Naive B cell (primary cell): Measurements from ENCODE around the gene CDKAL1. TPM values are rescaled to one million over a fixed set of nuclear protein-coding genes. Genes with fewer than 3 reads are reported as not detected.

ENCODE experiments used
- ATAC-seq, 2 donors: fragments of 150-1000 bp; cut with Tn5 transposase; 2 replicates each; pipeline ENCODE4 v1.10.0; 2021; ENCODE audit warnings: low read depth in 2 of 2, mild to moderate bottlenecking in 2 of 2, moderate library complexity in 2 of 2
- DNase-seq: peaks from one replicate; pipeline ENCODE4 v3.0.0; 2022
- H3K27ac Mint-ChIP-seq, 6 donors: one replicate each; pipeline ENCODE4 v1.8.0; 2020 to 2022; ENCODE audit warnings: mild to moderate bottlenecking in 6 of 6, mixed read lengths in 6 of 6, moderate library complexity in 5 of 6, inconsistent platforms in 2 of 6
- H3K27me3 Mint-ChIP-seq, 3 donors: one replicate each; pipeline ENCODE4 v1.8.0; 2021 to 2022; ENCODE audit warnings: mixed read lengths in 3 of 3, mild to moderate bottlenecking in 1 of 3
- H3K36me3 Mint-ChIP-seq, 2 donors: one replicate each; pipeline ENCODE4 v1.8.0; 2020 to 2022; ENCODE audit warnings: mixed read lengths in 2 of 2, inconsistent platforms in 1 of 2, mild to moderate bottlenecking in 1 of 2
- H3K4me1 Mint-ChIP-seq, 3 donors: one replicate each; pipeline ENCODE4 v1.8.0; 2020 to 2022; ENCODE audit warnings: mixed read lengths in 3 of 3, inconsistent platforms in 1 of 3, mild to moderate bottlenecking in 1 of 3, moderate library complexity in 1 of 3
- H3K4me3 Mint-ChIP-seq, 8 donors: one replicate each; pipeline ENCODE4 v1.8.0; 2020 to 2022; ENCODE audit warnings: mild to moderate bottlenecking in 8 of 8, mixed read lengths in 8 of 8, moderate library complexity in 8 of 8, inconsistent platforms in 2 of 8
- H3K9me3 Mint-ChIP-seq, 7 donors: one replicate each; pipeline ENCODE4 v1.8.0; 2020 to 2022; ENCODE audit warnings: mixed read lengths in 7 of 7, mild to moderate bottlenecking in 5 of 7, inconsistent platforms in 2 of 7, moderate library complexity in 1 of 7
- polyA plus RNA-seq, 6 donors: library from polyadenylated mRNA; unstranded; fragments of 300-500 nt; fragmentation: Illumina TruSeq; gene quantifications; one replicate each; pipeline ENCODE4 v1.2.3, GENCODE V29; 2021; ENCODE audit warnings: low read depth in 6 of 6

CDKAL1 gene
- polyA plus RNA-seq, 6 donors from 2014 or later = 27.0 to 40.2 (median 33.6) TPM

DNA sequence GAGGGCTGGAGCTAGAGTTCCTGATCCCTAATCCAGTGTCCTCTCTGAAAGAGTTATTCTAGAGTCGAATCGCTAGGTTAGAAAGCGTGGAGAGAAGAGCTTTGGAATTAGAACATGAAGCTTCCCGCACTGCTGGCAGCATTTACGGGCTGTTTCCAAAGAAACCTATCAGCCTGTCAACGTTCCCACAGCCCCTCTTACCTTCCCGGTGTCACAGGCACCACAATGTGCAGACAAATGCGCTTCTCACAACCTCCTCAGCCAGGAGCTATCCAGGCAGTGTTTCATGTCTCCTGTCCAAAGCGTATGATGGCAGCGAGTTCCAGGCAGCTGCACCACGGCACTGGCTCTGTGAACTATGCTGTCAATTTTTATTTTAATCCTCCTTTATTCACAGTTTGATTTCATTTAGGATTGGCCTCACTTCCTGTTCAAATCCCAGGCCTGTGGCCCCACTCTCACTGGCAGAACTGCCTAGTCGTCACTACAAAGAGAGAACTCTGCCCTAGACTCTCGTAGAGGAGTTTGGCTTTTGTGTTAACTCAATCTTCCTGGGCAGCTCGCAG, 736.5 kb downstream of the CDKAL1 start:
- H3K9me3 Mint-ChIP-seq = peaks cover 0 to 17% (median 5%) of the 10 kb centered on the region in 7 donors
- ATAC-seq (no peak), DNase-seq (no peak)
- no peaks in the 10 kb centered on the region for H3K4me1 Mint-ChIP-seq
- H3K27me3 Mint-ChIP-seq = no peaks in the 10 kb centered on the region
- H3K27ac Mint-ChIP-seq = peak overlapping the region in 1 of 6 donors; percentile 68
- H3K36me3 Mint-ChIP-seq = no peaks in the 10 kb centered on the region
- H3K4me3 Mint-ChIP-seq = peak overlapping the region in 1 of 8 donors; percentile 72

DNA sequence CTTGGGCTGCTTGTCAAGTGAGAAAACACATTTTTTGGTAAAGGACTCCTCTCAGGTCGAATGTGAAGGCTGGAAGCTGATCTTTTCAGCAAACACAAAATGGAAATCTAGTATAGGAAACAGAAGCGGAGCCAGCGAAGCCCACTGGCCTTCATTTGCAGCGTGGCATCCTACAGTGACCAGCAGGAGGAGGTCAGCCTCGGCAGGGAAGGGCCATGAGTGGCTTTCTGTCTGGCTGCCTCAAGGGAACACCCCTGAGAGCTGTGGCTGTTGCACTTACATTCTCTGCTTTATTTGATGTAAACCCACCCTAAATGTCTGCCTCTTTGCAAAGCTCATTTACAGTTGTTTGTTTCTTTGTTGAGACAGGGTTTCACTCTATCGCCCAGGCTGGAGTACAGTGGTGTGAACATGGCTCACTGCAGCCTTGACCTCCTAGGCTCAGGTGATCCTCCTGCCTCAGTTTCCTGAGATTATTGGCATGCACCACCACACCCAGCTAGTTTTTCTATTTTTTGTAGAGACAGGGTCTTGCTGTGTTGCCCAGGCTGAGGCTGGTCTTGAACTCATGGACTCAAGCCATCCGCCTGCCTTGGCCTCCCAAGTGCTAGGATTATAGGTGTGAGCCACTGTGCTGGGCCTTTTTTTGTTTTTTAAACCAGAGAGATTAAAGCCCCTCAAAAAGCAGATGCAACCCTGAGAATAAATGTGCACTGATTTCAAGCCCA, 737.3 kb downstream of the CDKAL1 start:
- Mint-ChIP-seq H3K4me1 (no peaks in the 10 kb centered on the region), H3K36me3 (no peaks in the 10 kb centered on the region), H3K4me3 (no peak overlapping the region), H3K27ac (no peak overlapping the region), H3K27me3 (no peaks in the 10 kb centered on the region), H3K9me3 (peaks cover 0 to 17% (median 5%) of the 10 kb centered on the region in 7 donors)
- ATAC-seq = no peak
- DNase-seq = no peak

GRCh38 chr6:21273451-21273850, 739.2 kb downstream of the CDKAL1 start:
- no peak for DNase-seq

DNA sequence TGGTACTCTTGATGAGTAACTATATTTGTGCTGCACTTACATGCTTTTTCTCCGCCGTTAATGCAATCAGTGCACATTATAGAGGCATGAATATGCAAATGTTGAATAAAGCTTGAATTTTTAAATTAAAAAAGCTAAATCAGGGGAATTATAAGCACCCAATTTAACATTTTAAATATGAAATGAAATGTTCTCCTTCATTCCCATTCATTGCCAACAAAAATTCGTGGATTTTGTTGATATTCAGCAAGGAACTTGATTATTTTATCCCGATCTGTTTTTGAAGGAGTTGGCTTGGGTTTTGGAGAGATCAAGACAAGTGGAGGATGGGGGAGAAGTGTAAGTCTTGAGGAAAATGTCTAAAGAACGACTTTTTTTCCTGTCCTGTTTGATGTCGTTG, 740.6 kb downstream of the CDKAL1 start:
- H3K27me3 Mint-ChIP-seq = peaks cover 0 to 5% (median 0%) of the 10 kb centered on the region in 3 donors
- no peaks in the 10 kb centered on the region for H3K4me1 Mint-ChIP-seq
- DNase-seq = no peak
- no peak overlapping the region for H3K4me3 Mint-ChIP-seq
- peaks cover 1 to 17% (median 5%) of the 10 kb centered on the region in 7 donors for H3K9me3 Mint-ChIP-seq
- no peak for ATAC-seq
- H3K36me3 Mint-ChIP-seq = peaks cover 0 to 4% of the 10 kb centered on the region in 2 donors
- H3K27ac Mint-ChIP-seq = no peak overlapping the region

More at GRCh38 chr6:21273451-21273850, 739.2 kb downstream of the CDKAL1 start:
- ATAC-seq = no peak
- H3K27me3 Mint-ChIP-seq = peaks cover 0 to 5% (median 0%) of the 10 kb centered on the region in 3 donors
- no peak overlapping the region for H3K4me3 Mint-ChIP-seq
- H3K9me3 Mint-ChIP-seq = peaks cover 0 to 17% (median 5%) of the 10 kb centered on the region in 7 donors
- no peaks in the 10 kb centered on the region for H3K4me1 Mint-ChIP-seq
- no peak overlapping the region for H3K27ac Mint-ChIP-seq
- H3K36me3 Mint-ChIP-seq = no peaks in the 10 kb centered on the region

GRCh38 chr6:21277601-21278374, 743.5 kb downstream of the CDKAL1 start:
- ATAC-seq (no peak), DNase-seq (no peak)
- Mint-ChIP-seq H3K27ac (no peak overlapping the region), H3K36me3 (peaks cover 0 to 4% of the 10 kb centered on the region in 2 donors), H3K9me3 (peaks cover 0 to 12% (median 3%) of the 10 kb centered on the region in 7 donors), H3K4me1 (no peaks in the 10 kb centered on the region), H3K27me3 (peaks cover 0 to 5% (median 0%) of the 10 kb centered on the region in 3 donors), H3K4me3 (no peak overlapping the region)

- Mint-ChIP-seq H3K36me3 (peaks cover 0 to 4% of the 10 kb centered on the region in 2 donors), H3K27ac (no peak overlapping the region), H3K9me3 (peaks cover 0 to 8% (median 2%) of the 10 kb centered on the region in 7 donors), H3K27me3 (peaks cover 0 to 5% (median 0%) of the 10 kb centered on the region in 3 donors), H3K4me1 (no peaks in the 10 kb centered on the region), H3K4me3 (no peak overlapping the region)
- no peak for DNase-seq
- ATAC-seq = no peak
Measured at GRCh38 chr6:21278375-21278745, 744.1 kb downstream of the CDKAL1 start.

DNA sequence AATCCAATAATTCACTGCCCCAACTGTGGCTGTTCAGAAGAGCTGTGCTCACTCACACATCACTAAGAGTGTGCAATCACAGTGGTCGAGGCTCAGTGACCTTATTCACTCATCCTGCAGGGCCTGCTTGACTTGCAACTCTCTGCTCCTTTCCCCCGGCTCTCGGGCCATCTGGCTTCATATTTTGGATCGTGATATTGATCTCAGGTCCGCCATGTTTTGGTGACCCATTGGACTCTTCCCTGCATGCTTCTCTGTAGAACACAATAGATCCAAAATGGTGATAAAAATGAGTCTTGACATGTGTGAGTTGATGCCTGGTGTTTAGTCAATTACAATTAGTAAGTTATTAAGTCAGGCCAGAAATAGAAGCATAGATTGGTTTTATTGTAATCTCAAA, 745.4 kb downstream of the CDKAL1 start:
- no peaks in the 10 kb centered on the region for H3K4me1 Mint-ChIP-seq
- DNase-seq = no peak

DNA sequence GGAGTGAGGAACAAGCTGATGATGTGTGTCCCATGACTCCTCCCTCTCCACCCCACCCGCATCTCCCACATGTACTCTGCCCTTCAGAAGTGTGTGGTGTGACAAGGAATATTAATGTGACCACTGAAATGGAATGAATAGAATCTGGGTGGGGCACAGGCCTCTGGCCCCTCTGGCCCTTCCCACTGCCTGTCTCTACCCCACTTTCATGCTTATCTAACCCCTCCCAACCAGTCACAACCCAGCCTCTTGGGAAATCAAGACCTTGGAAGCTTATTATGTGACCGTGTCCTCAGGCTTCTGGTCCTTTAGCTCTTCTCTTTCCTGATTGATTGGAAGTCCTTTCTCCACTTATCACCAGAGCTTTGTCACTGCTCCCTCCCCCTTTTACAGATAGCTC, 747.1 kb downstream of the CDKAL1 start:
- no peak overlapping the region for H3K27ac Mint-ChIP-seq

More for the DNA sequence above, 745.4 kb downstream of the CDKAL1 start:
- Mint-ChIP-seq H3K4me3 (no peak overlapping the region), H3K9me3 (peaks cover 0 to 8% (median 0%) of the 10 kb centered on the region in 7 donors), H3K27ac (no peak overlapping the region), H3K27me3 (peaks cover 0 to 5% (median 0%) of the 10 kb centered on the region in 3 donors), H3K36me3 (peaks cover 0 to 4% of the 10 kb centered on the region in 2 donors)
- no peak for ATAC-seq

More for the DNA sequence above, 747.1 kb downstream of the CDKAL1 start:
- peaks cover 0 to 10% (median 6%) of the 10 kb centered on the region in 3 donors for H3K27me3 Mint-ChIP-seq
- H3K4me3 Mint-ChIP-seq = no peak overlapping the region
- H3K36me3 Mint-ChIP-seq = peaks cover 0 to 4% of the 10 kb centered on the region in 2 donors
- ATAC-seq = no peak
- peaks cover 0 to 8% (median 0%) of the 10 kb centered on the region in 7 donors for H3K9me3 Mint-ChIP-seq
- H3K4me1 Mint-ChIP-seq = no peaks in the 10 kb centered on the region
- no peak for DNase-seq

Other genes starting within 250 kb of the CDKAL1 start
- 1 to 10 TPM in 5 of 6 donors, under 1 TPM in 1; 0.94 to 3.4 (median 2.6) TPM for gene E2F3, start 132.6 kb upstream of the CDKAL1 start, polyA plus RNA-seq